HCT116 (cell line): ENCODE measurements around the gene G0S2. TPM values are rescaled to one million over a fixed set of nuclear protein-coding genes. Genes with fewer than 3 reads are reported as not detected.

Experiments used
- ATAC-seq: fragments of 200-7000 bp; cut with Tn5 transposase; 2 replicates; pipeline ENCODE4 v1.9.1; 2020; ENCODE audit warnings: mild to moderate bottlenecking, moderate library complexity
- BruUV-seq: library from RNA; stranded (reverse); fragments of 400-500 nt; replicated peaks from 2 replicates; lab custom pipeline; 2021; lab: Mats Ljungman, UMichigan
- CTCF ChIA-PET: fragments of 300-600 bp; sonication (Branson Sonifier 250); formaldehyde crosslinking; loops from one replicate; lab custom pipeline; 2021; ENCODE audit warnings: antibody characterized with exemption; lab: Charles Lee
- POLR2A ChIA-PET: fragments of 300-600, 350-600 bp; sonication (Branson Sonifier 250); formaldehyde crosslinking; loops from one replicate; lab custom pipeline; 2021; ENCODE audit warnings: antibody characterized with exemption; lab: Charles Lee
- RAD21 ChIA-PET, 2 experiments: fragments of 300-600 bp; sonication (Branson Sonifier 250); formaldehyde crosslinking; loops; one replicate each; lab custom pipeline; 2023; ENCODE audit warnings: low total read pairs in 2 of 2; ENCODE audit not compliant: uncharacterized antibody in 2 of 2, unreplicated experiment in 2 of 2, low non-redundant PET in 1 of 2; lab: Charles Lee
- DNase-seq: peaks from one replicate; pipeline ENCODE4 v3.0.0-alpha.2; 2010; ENCODE audit warnings: low read depth, low spot score
- H2AFZ ChIP-seq: fragments of 200-600 bp; shearing (Covaris generic), sonication (generic); 2 replicates; pipeline ENCODE4 v1.6.1; 2017; ENCODE audit warnings: low read depth, mixed run types, mixed read lengths, antibody characterized with exemption, low read length; ENCODE audit not compliant: poor library complexity, severe bottlenecking
- H3K27ac ChIP-seq: 2 replicates; pipeline ENCODE4 v1.5.1; 2012; ENCODE audit warnings: low read depth, low read length
- H3K27me3 ChIP-seq: fragments of 200-600 bp; sonication (generic); 2 replicates; pipeline ENCODE4 v1.6.1; 2016; ENCODE audit warnings: mixed run types, low read length, mixed read lengths; ENCODE audit not compliant: insufficient read depth
- H3K36me3 ChIP-seq, 2 experiments: fragments of 200-500 bp in 1 of 2; fragments of 200-600 bp in 1 of 2; sonication (Bioruptor generic) in 1 of 2; sonication (generic) in 1 of 2; 2 replicates each; pipeline versions ENCODE4 v1.5.1 to v1.6.1; 2014 to 2016; ENCODE audit warnings: low read length in 2 of 2, inconsistent platforms in 1 of 2, mixed read lengths in 1 of 2, mixed run types in 1 of 2; ENCODE audit not compliant: insufficient read depth in 2 of 2, control insufficient read depth in 1 of 2
- H3K4me1 ChIP-seq, 2 experiments: fragments of 200-600 bp in 1 of 2; sonication (generic) in 1 of 2; 2 replicates each; pipeline versions ENCODE4 v1.5.1 to v1.6.1; 2012 to 2017; ENCODE audit warnings: low read length in 2 of 2, inconsistent platforms in 1 of 2, mild to moderate bottlenecking in 1 of 2, mixed read lengths in 1 of 2, mixed run types in 1 of 2, moderate library complexity in 1 of 2; ENCODE audit not compliant: insufficient read depth in 2 of 2, control insufficient read depth in 1 of 2
- H3K4me2 ChIP-seq: fragments of 200-600 bp; sonication (generic); 2 replicates; pipeline ENCODE4 v1.6.1; 2017; ENCODE audit warnings: mixed run types, low read length, mixed read lengths
- H3K4me3 ChIP-seq, 2 experiments: fragments of 200-600 bp in 1 of 2; sonication (generic) in 1 of 2; replicated peaks in 1 of 2; 2 replicates each; pipeline ENCODE4 v1.5.1; 2011 to 2016; ENCODE audit warnings: low read length in 2 of 2, control low read depth in 1 of 2, low read depth in 1 of 2, mild to moderate bottlenecking in 1 of 2, mixed read lengths in 1 of 2, mixed run types in 1 of 2
- H3K79me2 ChIP-seq: fragments of 200-600 bp; sonication (generic); 2 replicates; pipeline ENCODE4 v1.6.1; 2017; ENCODE audit warnings: mild to moderate bottlenecking, mixed run types, low read length, moderate library complexity, mixed read lengths; ENCODE audit not compliant: insufficient read depth
- H3K9ac ChIP-seq: fragments of 200-600 bp; sonication (generic); 2 replicates; pipeline ENCODE4 v1.6.1; 2016; ENCODE audit warnings: low read length, mixed read lengths
- H3K9me2 ChIP-seq: fragments of 200-600 bp; sonication (generic), shearing (Covaris generic); 2 replicates; pipeline ENCODE4 v1.6.1; 2017; ENCODE audit warnings: mixed run types, mild to moderate bottlenecking, moderate library complexity; ENCODE audit not compliant: insufficient read depth
- H3K9me3 ChIP-seq, 2 experiments: fragments of 200-500 bp in 1 of 2; fragments of 200-600 bp in 1 of 2; sonication (Bioruptor generic) in 1 of 2; sonication (generic) in 1 of 2; 2 replicates each; pipeline ENCODE4 v1.6.1; 2014 to 2017; ENCODE audit warnings: low read length in 2 of 2, mixed read lengths in 2 of 2, inconsistent platforms in 1 of 2, low read depth in 1 of 2, mild to moderate bottlenecking in 1 of 2, mixed run types in 1 of 2, moderate library complexity in 1 of 2; ENCODE audit not compliant: control insufficient read depth in 1 of 2, insufficient read depth in 1 of 2
- H4K20me1 ChIP-seq: fragments of 200-600 bp; sonication (generic), shearing (Covaris generic); 2 replicates; pipeline ENCODE4 v1.6.1; 2017; ENCODE audit warnings: mixed run types, mild to moderate bottlenecking, moderate library complexity; ENCODE audit not compliant: insufficient read depth
- ATF3 ChIP-seq: IDR thresholded peaks from 2 replicates; pipeline ENCODE4 v1.6.1; 2012
- CEBPB ChIP-seq: IDR thresholded peaks from 2 replicates; pipeline ENCODE4 v1.6.1; 2012; ENCODE audit warnings: low read depth
- EGR1 ChIP-seq: IDR thresholded peaks from 2 replicates; pipeline ENCODE4 v1.6.1; 2012; ENCODE audit warnings: low read depth
- ELF1 ChIP-seq: IDR thresholded peaks from 2 replicates; pipeline ENCODE4 v1.6.1; 2012; ENCODE audit warnings: low read depth, borderline replicate concordance
- EZH2 ChIP-seq: fragments of 200-600 bp; sonication (generic); IDR thresholded peaks from 2 replicates; pipeline ENCODE4 v1.6.1; 2017; ENCODE audit warnings: antibody characterized with exemption, mixed run types
- FOSL1 ChIP-seq: IDR thresholded peaks from 2 replicates; pipeline ENCODE4 v1.6.1; 2012; ENCODE audit warnings: low read depth
- POLR2AphosphoS5 ChIP-seq: IDR thresholded peaks from 2 replicates; pipeline ENCODE4 v1.6.1; 2011; ENCODE audit warnings: mild to moderate bottlenecking, low read depth, low read length, moderate library complexity
- REST ChIP-seq: IDR thresholded peaks from 2 replicates; pipeline ENCODE4 v1.6.1; 2012; ENCODE audit warnings: low read depth
- SP1 ChIP-seq: IDR thresholded peaks from 2 replicates; pipeline ENCODE4 v1.6.1; 2012; ENCODE audit warnings: low read depth
- TCF7L2 ChIP-seq: IDR thresholded peaks from 2 replicates; pipeline ENCODE4 v1.7.0; 2011; ENCODE audit warnings: borderline replicate concordance, inconsistent platforms; ENCODE audit not compliant: insufficient read depth, insufficient read length; ENCODE audit errors: extremely low read depth
- YY1 ChIP-seq: IDR thresholded peaks from 2 replicates; pipeline ENCODE4 v1.6.1; 2011; ENCODE audit warnings: low read length, low read depth, moderate library complexity, mild to moderate bottlenecking; ENCODE audit not compliant: insufficient replicate concordance; ENCODE audit errors: extremely low read depth
- ZBTB33 ChIP-seq: IDR thresholded peaks from 2 replicates; pipeline ENCODE4 v1.6.1; 2011; ENCODE audit warnings: mild to moderate bottlenecking, low read length, moderate library complexity; ENCODE audit not compliant: insufficient replicate concordance; ENCODE audit errors: extremely low read depth
- ZFX ChIP-seq: fragments of 450-650 bp; IDR thresholded peaks from 2 replicates; pipeline ENCODE4 v1.6.1; 2017
- intact Hi-C: fragments of 100-400 bp; cut with micrococcal nuclease; formaldehyde crosslinking; loops from 2 replicates; pipeline ENCODE4 v1.10.0; 2022
- total RNA-seq: library from RNA; stranded (reverse); gene quantifications from one replicate; pipeline ENCODE4 v1.2.1, GENCODE V29; 2021; ENCODE audit not compliant: unreplicated experiment

The G0S2 gene
- total RNA-seq, 1 experiment from 2014 or later = not detected

- Histone ChIP-seq H3K4me2 (no peak overlapping the region), H4K20me1 (no peaks in the 10 kb centered on the region), H3K27ac (no peak overlapping the region), H3K9me3 (no peaks in the 10 kb centered on the region), H3K36me3 (no peaks in the 10 kb centered on the region), H3K4me3 (no peak overlapping the region), H3K9me2 (no peaks in the 10 kb centered on the region), H3K4me1 (peaks cover 5 to 15% of the 10 kb centered on the region in 2 experiments; a peak in 3 of 4 replicates), H3K27me3 (no peaks in the 10 kb centered on the region), H3K9ac (no peak overlapping the region), H2AFZ (no peak overlapping the region), H3K79me2 (no peaks in the 10 kb centered on the region)
- intact Hi-C loops = no loop called here
- DNase-seq (no peak), ATAC-seq (no peak)
- ChIA-PET CTCF (no interaction called here), RAD21 (no interaction called here), POLR2A (no interaction called here)
- TF ChIP-seq POLR2AphosphoS5 (no peak), SP1 (no peak), REST (no peak), EGR1 (no peak), ATF3 (no peak), FOSL1 (no peak), ZFX (no peak), EZH2 (no peak), ELF1 (no peak), ZBTB33 (no peak), YY1 (no peak), CEBPB (no peak), TCF7L2 (no peak)
- no TSS peak for BruUV-seq
These were observed 11.1 kb downstream of the G0S2 start for GRCh38 chr1:209686322-209686721.
